Measurements from ENCODE around the gene NUCB2.
"Not testable (repeated sequence)": the region's sequence is repeated elsewhere in the genome, so short reads cannot be mapped to it uniquely, and the experiment has no call there.

The NUCB2 gene

GRCh38 chr11:17276236-17277023 is at the start of gene NUCB2:
Gene NUCB2 (plus strand): TSS chr11:17276739. CDS start chr11:17295324, 18,585 bp downstream.
- DNase-seq: peak; percentile 95

GRCh38 chr11:17228186-17228925 is 48.2 kb upstream of the NUCB2 start:
- not testable (repeated sequence) for DNase-seq

GRCh38 chr11:17229481-17230152 is 46.9 kb upstream of the NUCB2 start:
- no peak for DNase-seq

GRCh38 chr11:17230867-17231851 is 45.4 kb upstream of the NUCB2 start:
- DNase-seq: no peak

- DNase-seq: no peak
These were observed 43.4 kb upstream of the NUCB2 start for GRCh38 chr11:17233101-17233500.

- DNase-seq: no peak
These were observed 38.2 kb upstream of the NUCB2 start for GRCh38 chr11:17238377-17238776.

- DNase-seq: not testable (repeated sequence)
These were observed 36.6 kb upstream of the NUCB2 start for GRCh38 chr11:17239927-17240326.

GRCh38 chr11:17240780-17241179 is 35.8 kb upstream of the NUCB2 start:
- no peak for DNase-seq

GRCh38 chr11:17242954-17243353 is 33.6 kb upstream of the NUCB2 start:
- DNase-seq: not testable (repeated sequence)

GRCh38 chr11:17244046-17244445 is 32.5 kb upstream of the NUCB2 start:
- no peak for DNase-seq

GRCh38 chr11:17250561-17251350 is 25.8 kb upstream of the NUCB2 start:
- DNase-seq: no peak

- DNase-seq: no peak
These were observed 23.8 kb upstream of the NUCB2 start for GRCh38 chr11:17252704-17253103.

GRCh38 chr11:17256512-17256911 is 20.0 kb upstream of the NUCB2 start:
- no peak for DNase-seq

GRCh38 chr11:17257196-17257595 is 19.3 kb upstream of the NUCB2 start:
- no peak for DNase-seq

GRCh38 chr11:17258670-17259069 is 17.9 kb upstream of the NUCB2 start:
- DNase-seq: no peak

- no peak for DNase-seq
These were observed 17.0 kb upstream of the NUCB2 start for GRCh38 chr11:17259519-17259918.

- no peak for DNase-seq
These were observed 16.5 kb upstream of the NUCB2 start for GRCh38 chr11:17260020-17260419.

- DNase-seq: no peak
These were observed 12.8 kb upstream of the NUCB2 start for GRCh38 chr11:17263769-17264168.

GRCh38 chr11:17266781-17267180 is 9.8 kb upstream of the NUCB2 start:
- DNase-seq: no peak

- no peak for DNase-seq
These were observed 9.0 kb upstream of the NUCB2 start for GRCh38 chr11:17267576-17267975.

GRCh38 chr11:17268500-17268899 is 8.0 kb upstream of the NUCB2 start:
- DNase-seq: not testable (repeated sequence)

- no peak for DNase-seq
These were observed 7.6 kb upstream of the NUCB2 start for GRCh38 chr11:17268902-17269301.

Measured in activated gamma-delta T cell treated with Interleukin-2 at 50 U/mL for 16 hours (primary cell).